Gastrocnemius medialis (tissue), 4 donors: ENCODE data around the gene SPON1. TPM values are rescaled to one million over a fixed set of nuclear protein-coding genes. Genes with fewer than 3 reads are reported as not detected.

ENCODE experiments used
- ATAC-seq, 2 donors: fragments of 150-250 bp; one replicate each; pipeline ENCODE4 v1.9.1; 2016
- DNase-seq, 2 donors: peaks; one replicate each; pipeline ENCODE4 v3.0.0-alpha.2; 2019
- H3K27ac ChIP-seq, 4 donors: fragments of 200-600 bp; sonication (generic); 1 replicate in 1 of 4; 2 replicates in 3 of 4; pipeline ENCODE4 v1.5.1; 2016 to 2018; ENCODE audit warnings: mild to moderate bottlenecking in 2 of 4, moderate library complexity in 1 of 4
- H3K27me3 ChIP-seq, 3 donors: fragments of 200-600 bp; sonication (generic) in 2 of 3; 1 replicate in 1 of 3; 2 replicates in 2 of 3; pipeline versions ENCODE4 v1.5.1 to v1.6.0; 2016 to 2019; ENCODE audit warnings: mild to moderate bottlenecking in 1 of 3, moderate library complexity in 1 of 3
- H3K36me3 ChIP-seq, 2 donors: fragments of 200-600 bp; sonication (generic) in 1 of 2; one replicate each; pipeline ENCODE4 v1.5.1; 2017 to 2018
- H3K4me1 ChIP-seq, 2 donors: fragments of 200-600 bp; sonication (generic) in 1 of 2; one replicate each; pipeline ENCODE4 v1.5.1; 2016 to 2017; ENCODE audit warnings: mild to moderate bottlenecking in 2 of 2
- H3K4me3 ChIP-seq, 4 donors: fragments of 200-600 bp; sonication (generic) in 3 of 4; 1 replicate in 1 of 4; 2 replicates in 3 of 4; pipeline ENCODE4 v1.5.1; 2016 to 2019; ENCODE audit warnings: mild to moderate bottlenecking in 2 of 4
- H3K9me3 ChIP-seq, 3 donors: fragments of 200-600 bp; sonication (generic) in 2 of 3; 1 replicate in 1 of 3; 2 replicates in 2 of 3; pipeline ENCODE4 v1.5.1; 2016 to 2019
- CTCF ChIP-seq, 5 experiments: fragments of 450-650 bp in 3 of 5; fragments of 200-600 bp in 2 of 5; sonication (generic) in 2 of 5; IDR thresholded peaks in 4 of 5; conservative IDR thresholded peaks in 1 of 5; 1 replicate in 4 of 5; 2 replicates in 1 of 5; pipeline ENCODE4 v1.5.1; 2016 to 2019; ENCODE audit warnings: antibody characterized with exemption in 5 of 5, mild to moderate bottlenecking in 3 of 5, moderate library complexity in 3 of 5
- POLR2A ChIP-seq, 2 donors: fragments of 450-650 bp; IDR thresholded peaks; one replicate each; pipeline ENCODE4 v1.6.1; 2017; ENCODE audit warnings: antibody characterized with exemption in 2 of 2, mild to moderate bottlenecking in 2 of 2, moderate library complexity in 2 of 2
- in situ Hi-C, 4 donors: fragments of 200-750 bp; cut with MboI; loops; one replicate each; pipeline versions ENCODE4 v1.15.0 to v1.8.0; 2017; ENCODE audit warnings: low sequenced_read_pairs in 4 of 4
- intact Hi-C: fragments of 100-400 bp; cut with DNase I; formaldehyde crosslinking; loops from one replicate; pipeline ENCODE4 v1.15.1; 2023; ENCODE audit warnings: low total_unique reads
- total RNA-seq, 4 donors: library from RNA; depleted of rRNA; stranded (reverse); fragments of >200 nt; gene quantifications; one replicate each; pipeline versions ENCODE4 v1.1.0 to v1.2.3, GENCODE V29; 2016

SPON1 gene
- total RNA-seq, 4 donors from 2014 or later, result 0.10 to 1.6 (median 0.36) TPM

GRCh38 chr11:13966486-13966885 is 4.0 kb downstream of the SPON1 start:
- H3K4me3 ChIP-seq, result no peak overlapping the region
- TF ChIP-seq CTCF (IDR thresholded peaks at IDR 0.05 in 4 of 5, conservative IDR thresholded peaks at IDR 0.05 in 1 of 5), result no peak
- no peak for TF ChIP-seq POLR2A (IDR thresholded peaks at IDR 0.05)
- intact Hi-C loops, result no loop called here
- H3K4me1 ChIP-seq, result peaks cover 0 to 3% of the 10 kb centered on the region in 2 donors
- no peaks in the 10 kb centered on the region for H3K36me3 ChIP-seq
- H3K9me3 ChIP-seq, result no peaks in the 10 kb centered on the region
- H3K27me3 ChIP-seq, result peaks cover 38 to 50% (median 39%) of the 10 kb centered on the region in 3 donors
- in situ Hi-C loops, result loop anchor here in 1 of 4 donors (25.0 kb wide), 1 partner anchor 271 kb away; no protein-coding TSS in a partner anchor
- DNase-seq (no peak), ATAC-seq (no peak)
- no peak overlapping the region for H3K27ac ChIP-seq

DNA sequence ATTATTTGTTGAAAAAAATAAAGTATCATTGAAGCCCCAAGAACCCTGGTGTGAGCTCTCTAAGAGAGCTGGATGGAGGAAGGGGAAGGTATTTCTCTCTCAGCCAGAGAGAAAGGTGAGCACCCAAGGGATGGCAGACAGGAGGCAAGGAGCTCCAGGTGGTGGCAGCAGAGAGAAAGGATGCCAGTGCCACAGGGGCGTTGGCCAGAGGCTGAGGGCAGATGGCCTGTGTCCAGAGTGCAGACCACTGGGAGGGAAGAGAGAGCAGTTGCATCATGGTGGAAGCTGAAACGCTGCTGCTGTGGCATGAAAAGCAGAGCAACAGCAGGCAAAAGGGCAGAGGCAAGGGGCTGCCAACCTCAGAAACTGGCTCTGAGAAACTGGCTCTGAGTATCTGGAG is 8.5 kb downstream of the SPON1 start:
- peaks cover 4 to 8% (median 7%) of the 10 kb centered on the region in 3 donors for H3K27me3 ChIP-seq
- in situ Hi-C loops (loop anchor here in 1 of 4 donors (25.0 kb wide), 1 partner anchor 266 kb away; no protein-coding TSS in a partner anchor), intact Hi-C loops (no loop called here)
- DNase-seq, result no peak
- no peaks in the 10 kb centered on the region for H3K9me3 ChIP-seq
- no peaks in the 10 kb centered on the region for H3K4me1 ChIP-seq
- H3K4me3 ChIP-seq, result no peak overlapping the region
- H3K36me3 ChIP-seq, result no peaks in the 10 kb centered on the region
- no peak for ATAC-seq
- no peak overlapping the region for H3K27ac ChIP-seq
- no peak for TF ChIP-seq POLR2A (IDR thresholded peaks at IDR 0.05)
- no peak for TF ChIP-seq CTCF (IDR thresholded peaks at IDR 0.05 in 4 of 5, conservative IDR thresholded peaks at IDR 0.05 in 1 of 5)

DNA sequence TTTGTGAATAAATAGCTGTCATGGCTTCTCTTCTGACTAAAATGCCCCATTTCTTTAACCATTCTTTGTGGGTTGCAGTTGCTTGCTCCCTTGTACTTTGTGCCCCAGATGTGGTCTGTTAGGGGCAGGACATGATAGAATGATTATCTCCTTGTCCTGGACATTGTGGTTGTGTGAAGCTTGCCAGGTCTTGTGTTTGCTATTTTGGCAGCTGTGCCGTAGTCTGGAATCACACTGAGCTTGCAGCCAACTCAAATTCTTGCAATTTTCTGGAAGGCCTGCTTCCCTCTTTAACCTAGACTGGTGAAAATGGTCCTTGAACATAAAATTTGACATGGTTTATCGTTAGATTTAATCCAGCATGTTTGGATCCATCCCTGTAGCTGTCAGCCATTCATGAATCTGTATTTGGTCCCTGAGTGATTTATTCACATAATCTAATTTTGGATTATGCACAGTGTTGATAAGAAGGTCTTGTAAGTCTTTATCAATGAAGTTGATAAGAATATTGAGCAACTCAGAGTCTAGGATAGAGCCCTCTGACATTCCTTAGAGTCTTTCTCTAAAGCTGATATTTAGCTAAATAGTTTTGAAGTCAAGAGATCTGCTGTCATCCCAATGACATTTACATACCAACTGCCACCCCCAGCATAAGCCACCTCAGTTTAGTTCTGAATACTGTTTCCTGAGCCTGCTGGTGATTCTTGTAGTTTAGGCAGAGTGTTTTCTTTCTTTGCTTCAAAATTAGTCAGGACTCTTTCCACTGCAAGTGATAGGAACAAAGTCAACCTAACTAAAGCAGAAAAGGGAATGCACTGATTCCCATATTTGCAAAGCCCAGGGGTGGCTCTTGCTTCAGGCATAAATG is 9.8 kb downstream of the SPON1 start:
- Histone ChIP-seq H3K27me3 (peaks cover 0 to 3% (median 2%) of the 10 kb centered on the region in 3 donors), H3K36me3 (no peaks in the 10 kb centered on the region), H3K27ac (no peak overlapping the region), H3K4me3 (no peak overlapping the region), H3K9me3 (no peaks in the 10 kb centered on the region), H3K4me1 (no peaks in the 10 kb centered on the region)
- in situ Hi-C loops (loop anchor here in 1 of 4 donors (25.0 kb wide), 1 partner anchor 265 kb away; no protein-coding TSS in a partner anchor), intact Hi-C loops (no loop called here)
- TF ChIP-seq POLR2A (IDR thresholded peaks at IDR 0.05) (no peak), CTCF (IDR thresholded peaks at IDR 0.05 in 4 of 5, conservative IDR thresholded peaks at IDR 0.05 in 1 of 5) (no peak)
- ATAC-seq, result no peak
- DNase-seq, result no peak

DNA sequence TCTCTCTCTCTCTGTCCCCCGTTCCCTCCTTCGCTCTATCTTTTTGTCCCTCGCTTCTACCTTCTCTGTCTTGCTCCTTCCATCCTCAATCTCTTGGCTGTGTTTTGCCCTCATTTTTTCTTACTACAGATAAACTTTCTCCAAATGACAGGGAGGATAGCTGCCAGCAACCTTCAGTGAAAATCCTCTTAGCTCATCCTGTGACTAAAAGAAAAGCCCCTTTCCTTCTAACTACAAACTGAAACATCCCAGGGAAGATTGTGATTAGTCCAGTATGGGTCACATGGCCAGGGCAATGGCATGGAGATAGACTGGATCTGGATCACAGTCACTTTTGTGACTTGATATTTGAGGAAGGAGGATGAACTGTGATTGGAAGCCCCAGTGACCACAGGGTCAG is 10.4 kb downstream of the SPON1 start:
- in situ Hi-C loops, result loop anchor here in 1 of 4 donors (25.0 kb wide), 1 partner anchor 264 kb away; no protein-coding TSS in a partner anchor
- TF ChIP-seq CTCF (IDR thresholded peaks at IDR 0.05 in 4 of 5, conservative IDR thresholded peaks at IDR 0.05 in 1 of 5) (no peak), POLR2A (IDR thresholded peaks at IDR 0.05) (no peak)
- Histone ChIP-seq H3K9me3 (no peaks in the 10 kb centered on the region), H3K27ac (no peak overlapping the region), H3K4me3 (no peak overlapping the region), H3K36me3 (no peaks in the 10 kb centered on the region), H3K4me1 (no peaks in the 10 kb centered on the region), H3K27me3 (peaks cover 0 to 2% (median 0%) of the 10 kb centered on the region in 3 donors)
- intact Hi-C loops, result no loop called here
- no peak for ATAC-seq
- DNase-seq, result no peak
